ENCODE results near the gene MCOLN2. TPM values are rescaled to one million over a fixed set of nuclear protein-coding genes. Genes with fewer than 3 reads are reported as not detected.

MCOLN2 gene
- total and polyA plus RNA-seq, 3 donors from 2014 or later = 2.5 to 6.3 (median 3.2) TPM

DNA sequence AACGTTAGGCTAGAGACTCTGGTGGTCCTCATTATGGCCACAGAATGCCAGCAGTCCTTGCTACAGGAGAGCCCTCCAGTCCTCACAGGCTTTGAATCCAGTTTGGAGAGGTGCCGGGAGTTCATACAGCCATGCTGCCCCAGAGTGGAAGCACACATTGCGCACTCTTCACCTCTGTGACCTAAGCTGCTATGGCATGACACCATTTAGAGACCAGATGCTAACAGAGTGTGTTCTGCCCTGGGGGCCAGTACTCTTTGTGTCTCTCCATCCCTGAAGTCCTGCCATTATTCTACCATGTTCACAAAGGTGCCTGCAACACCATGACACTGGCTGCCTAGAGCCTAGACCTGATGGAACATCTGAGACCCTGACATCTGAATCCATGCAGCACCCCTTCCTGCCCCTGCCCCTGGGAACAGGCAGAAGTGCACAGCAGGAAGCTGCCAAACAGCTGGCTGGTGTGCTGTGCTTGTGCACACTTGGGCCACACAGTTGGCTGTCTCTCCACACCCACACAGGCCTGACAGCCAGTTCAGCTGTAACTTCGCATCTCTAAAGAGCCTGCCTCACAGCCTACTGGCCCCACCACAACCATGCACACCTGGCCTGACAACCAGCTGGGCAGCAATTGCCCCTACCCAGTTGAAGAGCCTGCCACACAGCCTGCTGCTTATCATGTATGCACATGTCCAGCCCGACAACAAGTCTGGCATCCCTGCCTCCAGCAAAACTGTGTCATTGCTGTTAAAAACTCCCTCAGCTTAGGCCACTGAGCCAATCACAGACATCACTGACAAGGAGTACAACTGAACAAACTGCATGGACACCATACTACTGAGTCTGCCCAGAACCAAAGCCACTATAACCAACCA lies 49.1 kb downstream of the MCOLN2 start:
- no peaks in the 10 kb centered on the region for H3K9me3 ChIP-seq
- no peak overlapping the region for H3K27ac ChIP-seq
- H3K4me3 ChIP-seq = no peak overlapping the region
- TF ChIP-seq POLR2A (IDR thresholded peaks at IDR 0.05) = no peak
- TF ChIP-seq CTCF (IDR thresholded peaks at IDR 0.05) = no peak
- no peak for DNase-seq
- no peaks in the 10 kb centered on the region for H3K27me3 ChIP-seq
- no peaks in the 10 kb centered on the region for H3K4me1 ChIP-seq
- H3K36me3 ChIP-seq (ENCODE audit: low read depth, missing control alignments) = no peaks in the 10 kb centered on the region
- WGBS, 2 donors = 79 to 81% methylated on average over 5 of the region's 5 CpGs
- intact Hi-C loops (cut with DNase I; ENCODE audit: low total_unique reads) = loop anchor here (10.0 kb wide), 1 partner anchor 317 kb away; no protein-coding TSS in a partner anchor

GRCh38 chr1:84946631-84947030 lies 50.3 kb downstream of the MCOLN2 start:
- H3K4me3 ChIP-seq = no peak overlapping the region
- TF ChIP-seq POLR2A (IDR thresholded peaks at IDR 0.05) (no peak), CTCF (IDR thresholded peaks at IDR 0.05) (no peak)
- DNase-seq = no peak
- no peaks in the 10 kb centered on the region for H3K4me1 ChIP-seq
- intact Hi-C loops (cut with DNase I; ENCODE audit: low total_unique reads) = loop anchor here (10.0 kb wide), 1 partner anchor 318 kb away; no protein-coding TSS in a partner anchor
- no peak overlapping the region for H3K27ac ChIP-seq
- H3K36me3 ChIP-seq (ENCODE audit: low read depth, missing control alignments) = no peaks in the 10 kb centered on the region
- H3K27me3 ChIP-seq = no peaks in the 10 kb centered on the region
- no peaks in the 10 kb centered on the region for H3K9me3 ChIP-seq
- 94 to 95% methylated on average over 4 of the region's 4 CpGs for WGBS, 2 donors

DNA sequence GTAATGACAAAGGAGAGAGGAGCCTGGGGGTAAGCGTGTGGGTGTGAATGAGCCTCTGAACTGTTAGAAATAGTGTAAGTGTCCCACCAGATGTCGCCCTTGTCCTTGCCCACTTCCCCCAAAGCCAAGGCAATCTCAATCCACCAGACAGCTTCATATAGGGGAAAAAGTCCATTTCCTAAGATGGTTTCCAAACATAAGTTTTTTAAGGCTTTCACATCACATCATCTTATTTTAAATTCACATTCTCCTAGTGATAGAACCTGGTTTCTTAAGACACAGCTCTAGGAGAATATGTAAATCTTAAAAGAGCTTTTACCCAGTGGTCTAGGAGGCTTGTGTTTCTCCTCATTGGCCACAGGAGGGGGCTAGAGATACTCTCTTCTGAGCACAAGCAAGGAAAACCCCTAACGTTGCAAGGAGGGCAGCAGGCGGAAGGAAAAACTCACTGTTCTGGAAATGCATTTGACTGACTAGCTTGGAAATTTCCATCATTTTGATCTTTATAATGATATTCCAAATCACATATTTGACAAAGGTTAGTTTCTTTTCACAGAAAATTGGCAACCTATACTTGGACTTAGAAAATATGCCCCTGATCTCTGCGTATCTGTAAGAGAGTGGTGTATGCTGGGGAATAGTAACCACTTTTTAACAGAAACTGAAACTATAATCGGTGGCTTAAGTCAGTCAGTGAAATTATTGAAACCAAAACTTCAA lies 52.0 kb downstream of the MCOLN2 start:
- H3K36me3 ChIP-seq (ENCODE audit: low read depth, missing control alignments) = no peaks in the 10 kb centered on the region
- peak overlapping the region in 1 of 2 donors; percentile 36 for H3K27ac ChIP-seq
- TF ChIP-seq CTCF (IDR thresholded peaks at IDR 0.05) (peak; percentile 67 to 85 (median 79)), POLR2A (IDR thresholded peaks at IDR 0.05) (no peak)
- no peaks in the 10 kb centered on the region for H3K9me3 ChIP-seq
- DNase-seq = peak; percentile 75
- 14 to 16% methylated on average over 6 of the region's 6 CpGs for WGBS, 2 donors
- no peaks in the 10 kb centered on the region for H3K27me3 ChIP-seq
- H3K4me1 ChIP-seq = no peaks in the 10 kb centered on the region
- peak overlapping the region; percentile 6 to 16 for H3K4me3 ChIP-seq
- intact Hi-C loops (cut with DNase I; ENCODE audit: low total_unique reads) = loop anchor here (10.0 kb wide), 1 partner anchor 320 kb away; no protein-coding TSS in a partner anchor

DNA sequence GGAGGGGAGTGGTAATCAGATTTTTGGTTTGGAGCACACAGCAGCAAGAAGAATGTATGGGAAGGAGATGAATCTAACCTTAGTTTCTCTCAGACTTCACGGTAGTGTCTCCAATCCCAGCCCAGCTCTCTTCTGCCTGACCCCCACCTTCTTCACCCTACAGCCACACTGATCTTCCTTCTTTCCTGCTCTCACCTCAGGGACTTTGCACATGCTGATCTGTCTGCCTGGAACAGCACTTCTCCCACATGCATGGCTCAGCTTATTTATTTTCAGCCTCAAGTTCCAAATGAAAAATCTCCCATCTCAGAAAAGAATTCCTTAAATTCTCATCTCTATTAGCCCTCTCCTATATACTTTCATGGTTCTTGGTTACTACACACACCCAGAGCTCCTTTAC lies 55.1 kb downstream of the MCOLN2 start:
- Histone ChIP-seq H3K4me3 (no peak overlapping the region), H3K9me3 (no peaks in the 10 kb centered on the region), H3K4me1 (no peaks in the 10 kb centered on the region), H3K27me3 (no peaks in the 10 kb centered on the region), H3K27ac (no peak overlapping the region), H3K36me3 (ENCODE audit: low read depth, missing control alignments) (no peaks in the 10 kb centered on the region)
- no peak for DNase-seq
- TF ChIP-seq POLR2A (IDR thresholded peaks at IDR 0.05) = no peak
- no peak for TF ChIP-seq CTCF (IDR thresholded peaks at IDR 0.05)
- WGBS, 2 donors = 63 to 80% methylated on average over 1 of the region's 1 CpG
- intact Hi-C loops (cut with DNase I; ENCODE audit: low total_unique reads) = loop anchor here (10.0 kb wide), 1 partner anchor 323 kb away; no protein-coding TSS in a partner anchor
